ENCODE data around the gene RNF126.
A peak's percentile ranks its signal among the peaks of the same experiment; 100 is the strongest.
"Not testable (repeated sequence)": the region's sequence is repeated elsewhere in the genome, so short reads cannot be mapped to it uniquely, and the experiment has no call there.

RNF126 gene

GRCh38 chr19:646779-647565 is 16.0 kb downstream of the RNF126 start:
- DNase-seq (ENCODE audit: low read depth in 2 of 2): no peak

- DNase-seq (ENCODE audit: low read depth in 2 of 2): no peak
Measured at GRCh38 chr19:645912-646778, 16.9 kb downstream of the RNF126 start.

GRCh38 chr19:644789-645188 is 18.2 kb downstream of the RNF126 start:
- DNase-seq (ENCODE audit: low read depth in 2 of 2): no peak

- DNase-seq (ENCODE audit: low read depth in 2 of 2): no peak
Measured at GRCh38 chr19:644363-644762, 18.7 kb downstream of the RNF126 start.

- DNase-seq (ENCODE audit: low read depth in 2 of 2): no peak
Measured at GRCh38 chr19:643736-644135, 19.3 kb downstream of the RNF126 start.

GRCh38 chr19:642767-643727 is 20.0 kb downstream of the RNF126 start:
- DNase-seq (ENCODE audit: low read depth in 2 of 2): no peak

GRCh38 chr19:641702-642101 is 21.3 kb downstream of the RNF126 start:
- DNase-seq (ENCODE audit: low read depth in 2 of 2): no peak

- no peak for DNase-seq (ENCODE audit: low read depth in 2 of 2)
Measured at GRCh38 chr19:640606-641189, 22.3 kb downstream of the RNF126 start.

- no peak for DNase-seq (ENCODE audit: low read depth in 2 of 2)
Measured at GRCh38 chr19:640161-640558, 22.9 kb downstream of the RNF126 start.

- peak; percentile 91 to 96 for DNase-seq (ENCODE audit: low read depth in 2 of 2)
Measured at GRCh38 chr19:639253-640160, 23.5 kb downstream of the RNF126 start, which contains the start of gene FGF22. Gene FGF22 (plus strand): TSS chr19:639879. CDS start chr19:639926, 47 bp downstream.

GRCh38 chr19:638906-639252 is 24.1 kb downstream of the RNF126 start:
- DNase-seq (ENCODE audit: low read depth in 2 of 2): no peak

- DNase-seq (ENCODE audit: low read depth in 2 of 2): no peak
Measured at GRCh38 chr19:634975-635652, 27.9 kb downstream of the RNF126 start.

- DNase-seq (ENCODE audit: low read depth in 2 of 2): no peak
Measured at GRCh38 chr19:633786-634639, 29.0 kb downstream of the RNF126 start.

GRCh38 chr19:633068-633785 is 29.8 kb downstream of the RNF126 start, which contains the start of gene POLRMT:
Gene POLRMT (minus strand): TSS chr19:633537. CDS start chr19:633512, 25 bp downstream.
- DNase-seq (ENCODE audit: low read depth in 2 of 2): peak; percentile 95

GRCh38 chr19:632579-633067 is 30.4 kb downstream of the RNF126 start:
- DNase-seq (ENCODE audit: low read depth in 2 of 2): no peak

GRCh38 chr19:629961-630714 is 32.9 kb downstream of the RNF126 start:
- DNase-seq (ENCODE audit: low read depth in 2 of 2): no peak

- not testable (repeated sequence) for DNase-seq (ENCODE audit: low read depth in 2 of 2)
Measured at GRCh38 chr19:629515-629914, 33.5 kb downstream of the RNF126 start.

All from stimulated activated CD8-positive, alpha-beta memory T cell treated with anti-CD3 and anti-CD28 coated beads, Interleukin-7, amount 100 ng/mL, for 4 hours (primary cell).